GM10847 (cell line): ENCODE measurements around the gene ZNF70.

Experiments
- POLR2A ChIP-seq: IDR thresholded peaks from 2 replicates; pipeline ENCODE4 v1.6.1; 2011; ENCODE audit not compliant: insufficient read length; ENCODE audit errors: extremely low read depth

The ZNF70 gene

DNA sequence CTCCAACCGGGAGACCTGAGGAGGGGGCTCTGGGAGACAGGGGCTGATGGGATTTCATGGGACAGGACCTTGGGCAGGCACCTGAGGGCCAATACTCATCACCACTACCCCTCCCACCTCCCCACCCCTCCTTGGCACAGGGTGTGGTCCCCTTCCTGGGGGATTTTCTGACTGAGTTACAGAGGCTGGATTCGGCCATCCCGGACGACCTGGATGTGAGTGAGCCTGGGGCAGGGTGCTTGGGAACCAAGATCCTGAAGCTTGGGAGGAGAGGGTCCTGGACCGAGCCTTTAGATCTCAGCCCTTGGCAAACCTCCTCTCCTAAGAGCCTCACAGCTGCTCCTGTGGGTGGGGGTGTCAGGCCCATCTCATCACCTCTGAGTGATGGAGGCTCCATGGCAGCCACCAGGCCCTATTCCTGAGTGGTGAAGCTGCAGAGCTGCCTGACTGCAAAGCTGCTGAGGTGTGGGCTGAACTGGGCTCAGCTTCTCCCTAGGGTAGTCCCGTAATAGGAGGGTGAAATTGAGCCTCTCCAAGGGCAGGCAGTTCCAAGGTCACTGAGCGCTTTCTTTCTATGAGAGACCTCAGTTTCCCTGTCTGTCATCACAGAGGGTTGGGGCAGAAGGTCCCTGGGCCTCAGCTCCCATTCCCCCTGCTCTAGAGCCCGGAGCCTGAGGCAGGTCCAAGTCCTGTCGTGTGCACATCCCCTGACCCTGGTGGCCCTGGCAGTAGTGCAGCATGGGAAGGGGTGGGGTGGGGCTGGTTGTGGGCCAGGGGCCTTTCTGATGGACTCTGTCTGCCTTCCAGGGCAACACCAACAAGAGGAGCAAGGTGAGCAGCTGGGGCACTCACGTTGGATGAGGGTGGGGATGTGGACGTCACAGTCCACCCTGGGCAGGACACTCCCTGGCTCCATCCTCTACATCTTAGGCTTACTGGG, 53.6 kb downstream of the ZNF70 start:
- no peak for TF ChIP-seq POLR2A

GRCh38 chr22:23696326-23696851, 54.5 kb downstream of the ZNF70 start:
- TF ChIP-seq POLR2A = no peak

DNA sequence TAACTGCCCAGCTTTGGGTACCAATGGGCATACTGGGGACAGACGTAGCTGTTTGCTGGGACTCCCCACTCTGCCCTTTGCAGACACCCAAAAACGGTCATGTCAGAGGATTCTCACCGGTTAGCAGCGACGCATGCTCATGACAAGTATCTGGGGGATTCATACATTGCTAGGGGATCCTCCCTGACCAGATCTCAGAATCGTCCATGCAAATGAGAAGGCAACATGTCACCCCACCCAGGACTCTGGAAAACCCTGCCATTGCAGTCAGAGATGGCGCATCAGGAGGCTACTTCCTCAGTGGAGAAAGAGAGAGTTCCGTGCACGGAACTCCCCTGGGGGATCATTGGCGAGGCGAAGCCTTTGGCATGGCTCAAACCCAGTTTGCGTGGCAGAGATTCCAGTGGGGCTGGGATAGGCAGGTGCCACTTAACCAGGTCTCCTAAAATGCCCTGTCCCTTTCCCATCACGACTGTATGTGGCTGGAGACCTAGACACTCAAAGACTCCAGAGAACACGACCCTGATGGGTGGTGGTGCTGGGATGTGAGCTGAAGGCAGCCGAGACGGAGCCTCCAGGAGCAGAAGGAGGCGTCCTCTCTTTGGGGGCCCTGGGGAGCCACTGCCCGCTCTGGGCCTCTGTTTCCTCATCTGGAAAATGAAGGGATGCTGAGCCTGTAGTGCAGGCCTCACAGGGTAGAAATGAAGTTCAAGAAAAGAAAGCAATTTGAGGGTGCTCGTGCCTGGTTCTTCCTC, 55.2 kb downstream of the ZNF70 start:
- no peak for TF ChIP-seq POLR2A

DNA sequence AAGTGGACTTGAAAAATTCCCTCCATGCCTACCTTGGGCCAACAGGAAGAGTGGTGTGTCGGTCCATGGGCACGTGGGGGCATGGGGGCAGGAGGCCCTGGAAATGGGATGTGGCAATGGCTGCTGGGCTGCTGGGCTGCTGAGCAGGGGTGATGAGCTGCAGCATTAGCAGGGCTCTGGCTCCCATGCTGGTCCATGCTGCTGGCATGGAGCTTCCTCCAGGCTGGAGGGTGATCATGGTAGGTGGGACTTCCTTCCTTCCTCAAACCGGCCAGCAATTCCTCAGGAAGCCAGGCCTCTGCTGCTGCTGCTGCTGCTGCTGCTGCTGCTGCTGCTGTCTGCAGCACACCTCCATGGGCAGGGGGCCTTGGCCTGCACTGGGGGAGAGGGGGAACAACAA, 55.8 kb downstream of the ZNF70 start:
- TF ChIP-seq POLR2A = no peak

DNA sequence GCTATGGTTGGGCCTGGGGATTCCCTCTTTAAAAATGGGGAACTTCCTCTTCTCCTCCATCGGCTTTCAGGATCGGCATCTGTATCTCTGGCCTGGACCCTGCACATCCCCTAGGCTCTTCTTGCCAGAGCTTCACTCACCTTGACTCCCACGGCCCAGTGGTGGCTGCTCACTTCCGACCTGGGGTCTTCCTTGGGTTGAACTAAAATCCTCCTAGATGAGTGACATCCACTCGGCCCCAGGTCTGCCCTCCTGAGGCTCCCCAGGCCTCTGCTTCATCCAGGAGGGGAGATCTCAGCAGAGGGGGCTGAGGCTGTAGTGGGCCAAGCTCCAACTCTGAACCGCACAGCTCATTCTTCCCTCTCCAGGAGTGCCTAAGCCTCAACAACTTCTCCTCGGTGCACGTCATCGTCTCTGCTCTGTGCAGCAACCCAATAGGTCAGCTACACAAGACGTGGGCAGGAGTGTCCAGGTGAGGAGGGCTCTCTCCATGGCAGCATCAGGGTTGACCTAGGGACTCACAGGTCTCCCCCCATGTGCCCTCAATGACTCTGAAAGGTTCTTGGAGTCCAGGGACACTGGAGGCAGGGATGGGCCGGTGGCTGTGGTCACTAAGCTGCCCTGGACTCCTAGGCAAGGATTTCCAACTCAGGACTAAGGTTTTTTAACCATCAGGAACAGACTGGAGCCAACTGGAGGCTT, 56.8 kb downstream of the ZNF70 start:
- TF ChIP-seq POLR2A = no peak

- no peak for TF ChIP-seq POLR2A
Measured at GRCh38 chr22:23692598-23693291, 58.2 kb downstream of the ZNF70 start.

GRCh38 chr22:23691748-23692423, 59.0 kb downstream of the ZNF70 start:
- no peak for TF ChIP-seq POLR2A

GRCh38 chr22:23690713-23691112, 60.2 kb downstream of the ZNF70 start, which contains the start of gene RGL4:
Gene RGL4 (plus strand): TSS chr22:23691013. CDS start chr22:23692031, 1,018 bp downstream.
- no peak for TF ChIP-seq POLR2A

DNA sequence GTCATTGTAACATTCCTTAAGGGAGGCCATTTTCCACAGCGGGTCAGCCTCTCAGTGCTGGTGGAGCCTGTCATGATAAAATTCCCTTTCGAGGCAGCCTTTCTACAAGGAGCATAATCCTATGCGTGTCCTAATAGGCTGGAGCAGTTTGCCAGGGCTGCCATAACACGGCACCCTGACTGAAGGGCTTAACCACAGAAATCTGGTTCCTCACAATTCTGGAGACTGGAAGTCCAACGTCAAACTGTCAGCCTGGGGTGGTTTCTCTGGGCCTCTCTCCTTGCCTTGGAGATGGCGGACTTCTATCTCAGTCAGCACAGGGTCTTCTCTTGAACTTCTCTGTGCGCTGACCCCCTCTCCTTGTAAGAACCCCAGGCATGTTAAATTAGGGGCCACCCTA, 61.5 kb downstream of the ZNF70 start:
- no peak for TF ChIP-seq POLR2A
